Kidney epithelial cell (primary cell): Measurements from ENCODE around the gene IFT88. TPM values are rescaled to one million over a fixed set of nuclear protein-coding genes. Genes with fewer than 3 reads are reported as not detected.

Experiments used
- DNase-seq: peaks from one replicate; pipeline ENCODE4 v3.0.0-alpha.2; 2010; ENCODE audit warnings: low read depth
- H3K27me3 ChIP-seq: 2 replicates; pipeline ENCODE4 v1.6.0; 2011; ENCODE audit warnings: low read length; ENCODE audit not compliant: control insufficient read depth, insufficient read depth
- H3K36me3 ChIP-seq: 2 replicates; pipeline ENCODE4 v1.5.1; 2011; ENCODE audit warnings: low read length; ENCODE audit not compliant: control insufficient read depth, insufficient read depth
- H3K4me3 ChIP-seq: 2 replicates; pipeline ENCODE4 v1.5.1; 2011; ENCODE audit warnings: low read depth, mild to moderate bottlenecking, control low read depth, low read length
- CTCF ChIP-seq: IDR thresholded peaks from 2 replicates; pipeline ENCODE4 v1.5.1; 2011; ENCODE audit warnings: mild to moderate bottlenecking, moderate library complexity, low read length, control low read depth, inconsistent platforms; ENCODE audit not compliant: insufficient read depth, poor library complexity, severe bottlenecking
- total RNA-seq: library from RNA; depleted of rRNA; stranded (reverse); fragments of >200 nt; gene quantifications from 2 replicates; pipeline ENCODE4 v1.2.3, GENCODE V29; 2015

The IFT88 gene
- total RNA-seq, 1 donor from 2014 or later, result 12.2 TPM

- peak; percentile 11 for TF ChIP-seq CTCF
- H3K27me3 ChIP-seq, result no peaks in the 10 kb centered on the region
- H3K4me3 ChIP-seq, result no peak overlapping the region
- H3K36me3 ChIP-seq, result no peaks in the 10 kb centered on the region
- no peak for DNase-seq
Measured at GRCh38 chr13:20711301-20712044, 144.5 kb downstream of the IFT88 start.

- no peak for TF ChIP-seq CTCF
- Histone ChIP-seq H3K4me3 (no peak overlapping the region), H3K36me3 (no peaks in the 10 kb centered on the region), H3K27me3 (no peaks in the 10 kb centered on the region)
- DNase-seq, result no peak
Measured at GRCh38 chr13:20713014-20713376, 146.0 kb downstream of the IFT88 start.

GRCh38 chr13:20713751-20714150 lies 146.8 kb downstream of the IFT88 start:
- TF ChIP-seq CTCF, result no peak
- H3K4me3 ChIP-seq, result no peak overlapping the region
- H3K27me3 ChIP-seq, result no peaks in the 10 kb centered on the region
- DNase-seq, result no peak
- H3K36me3 ChIP-seq, result no peaks in the 10 kb centered on the region

- DNase-seq, result no peak
- Histone ChIP-seq H3K36me3 (no peaks in the 10 kb centered on the region), H3K4me3 (no peak overlapping the region), H3K27me3 (no peaks in the 10 kb centered on the region)
- no peak for TF ChIP-seq CTCF
Measured at GRCh38 chr13:20714161-20714560, 147.2 kb downstream of the IFT88 start.

GRCh38 chr13:20714563-20715329 lies 147.8 kb downstream of the IFT88 start:
- H3K27me3 ChIP-seq, result peaks cover 2% of the 10 kb centered on the region
- no peak for TF ChIP-seq CTCF
- no peak overlapping the region for H3K4me3 ChIP-seq
- no peaks in the 10 kb centered on the region for H3K36me3 ChIP-seq
- DNase-seq, result no peak

- Histone ChIP-seq H3K36me3 (no peaks in the 10 kb centered on the region), H3K27me3 (peaks cover 6% of the 10 kb centered on the region), H3K4me3 (no peak overlapping the region)
- DNase-seq, result no peak
- no peak for TF ChIP-seq CTCF
Measured at GRCh38 chr13:20715330-20715712, 148.4 kb downstream of the IFT88 start.
